GM12878 (cell line): ENCODE data around the gene DPAGT1. TPM values are rescaled to one million over a fixed set of nuclear protein-coding genes. Genes with fewer than 3 reads are reported as not detected.

ENCODE experiments used
- ATAC-seq: fragments of 200-7000 bp; cut with Tn5 transposase; 3 replicates; pipeline ENCODE4 v1.9.1; 2020; ENCODE audit warnings: mild to moderate bottlenecking, moderate library complexity
- BruUV-seq: library from RNA; stranded (reverse); fragments of 400-500 nt; replicated peaks from 2 replicates; lab custom pipeline; 2021; lab: Mats Ljungman, UMichigan
- CTCF ChIA-PET: fragments of 300-600 bp; sonication (Branson Sonifier 250); formaldehyde crosslinking; extraction: SDS; loops from one replicate; lab custom pipeline; 2021; ENCODE audit warnings: inconsistent platforms; lab: Yijun Ruan, JAX
- POLR2A ChIA-PET: fragments of 350-600 bp; formaldehyde crosslinking; extraction: SDS; loops from one replicate; lab custom pipeline; 2021; ENCODE audit warnings: inconsistent platforms; lab: Charles Lee
- RAD21 ChIA-PET: fragments of 300-600 bp; sonication (Branson Sonifier 250); formaldehyde crosslinking; loops from one replicate; lab custom pipeline; 2023; ENCODE audit warnings: antibody characterized with exemption; ENCODE audit not compliant: unreplicated experiment; lab: Charles Lee
- SMC1A ChIA-PET: fragments of 300-600 bp; sonication (Branson Sonifier 250); formaldehyde crosslinking; loops from one replicate; lab custom pipeline; 2023; ENCODE audit not compliant: unreplicated experiment, uncharacterized antibody; lab: Charles Lee
- DNase-seq: peaks from one replicate; pipeline ENCODE4 v3.0.0-alpha.2; 2011; ENCODE audit warnings: low read depth, low spot score
- FAIRE-seq: peaks from 3 replicates; lab custom pipeline; 2011; peaks lifted over from hg19 to GRCh38; lab: Jason Lieb, UNC
- H2AFZ ChIP-seq: 2 replicates; pipeline ENCODE4 v1.6.0; 2011; ENCODE audit warnings: low read depth, low read length, control low read depth; ENCODE audit not compliant: control insufficient read depth
- H3K27ac ChIP-seq: 2 replicates; pipeline ENCODE4 v1.5.1; 2011; ENCODE audit warnings: control low read depth; ENCODE audit not compliant: control insufficient read depth, insufficient read depth
- H3K27me3 ChIP-seq, 2 experiments: replicated peaks in 1 of 2; 2 replicates each; pipeline versions ENCODE4 v1.6.0 to v1.6.1; 2011; ENCODE audit warnings: low read length in 1 of 2; ENCODE audit not compliant: control insufficient read depth in 2 of 2, insufficient read depth in 2 of 2
- H3K36me3 ChIP-seq, 2 experiments: 2 replicates each; pipeline ENCODE4 v1.5.1; 2011; ENCODE audit warnings: low read length in 1 of 2; ENCODE audit not compliant: control insufficient read depth in 2 of 2, insufficient read depth in 2 of 2
- H3K4me1 ChIP-seq: 2 replicates; pipeline ENCODE4 v1.6.1; 2011; ENCODE audit warnings: mild to moderate bottlenecking, low read length, moderate library complexity, mixed read lengths; ENCODE audit not compliant: control insufficient read depth, insufficient read depth
- H3K4me2 ChIP-seq: 2 replicates; pipeline ENCODE4 v1.6.0; 2011; ENCODE audit warnings: control low read depth; ENCODE audit not compliant: control insufficient read depth, insufficient read depth
- H3K4me3 ChIP-seq: fragments of 200-600 bp; sonication (generic); 2 replicates; pipeline ENCODE4 v1.5.1; 2016
- H3K79me2 ChIP-seq: 2 replicates; pipeline ENCODE4 v1.6.0; 2011; ENCODE audit warnings: low read length; ENCODE audit not compliant: control insufficient read depth, insufficient read depth
- H3K9ac ChIP-seq: 2 replicates; pipeline ENCODE4 v1.8.0; 2011; ENCODE audit warnings: low read length, control low read depth, mixed read lengths; ENCODE audit not compliant: control insufficient read depth, insufficient read depth
- H3K9me3 ChIP-seq: replicated peaks from 3 replicates; pipeline ENCODE4 v1.5.1; 2011; ENCODE audit warnings: mild to moderate bottlenecking, low read length; ENCODE audit not compliant: control insufficient read depth, insufficient read depth
- H4K20me1 ChIP-seq: 2 replicates; pipeline ENCODE4 v1.6.0; 2011; ENCODE audit not compliant: control insufficient read depth, insufficient read depth
- BACH1 ChIP-seq: fragments of 450-650 bp; IDR thresholded peaks from 2 replicates; pipeline ENCODE4 v1.6.1; 2017; ENCODE audit warnings: mild to moderate bottlenecking, borderline replicate concordance
- CHD4 ChIP-seq: fragments of 200-600 bp; sonication (generic); IDR thresholded peaks from 2 replicates; pipeline ENCODE4 v1.6.1; 2016; ENCODE audit warnings: mild to moderate bottlenecking
- HDGF ChIP-seq: fragments of 450-650 bp; IDR thresholded peaks from 2 replicates; pipeline ENCODE4 v1.6.1; 2016; ENCODE audit warnings: antibody characterized with exemption
- IKZF2 ChIP-seq, 2 experiments: fragments of 450-650 bp; IDR thresholded peaks; 2 replicates each; pipeline ENCODE4 v1.6.1; 2017; ENCODE audit warnings: mild to moderate bottlenecking in 2 of 2, moderate library complexity in 2 of 2
- KDM1A ChIP-seq: fragments of 200-600 bp; sonication (generic); IDR thresholded peaks from 2 replicates; pipeline ENCODE4 v1.6.1; 2016; ENCODE audit warnings: borderline replicate concordance
- KLF5 ChIP-seq: fragments of 450-650 bp; IDR thresholded peaks from 2 replicates; pipeline ENCODE4 v1.6.1; 2014; ENCODE audit warnings: mild to moderate bottlenecking; ENCODE audit not compliant: partially characterized antibody
- LARP7 ChIP-seq: fragments of 450-650 bp; IDR thresholded peaks from 2 replicates; pipeline ENCODE4 v1.6.1; 2017; ENCODE audit warnings: mild to moderate bottlenecking
- PML ChIP-seq: IDR thresholded peaks from 2 replicates; pipeline ENCODE4 v1.6.1; 2012; ENCODE audit warnings: low read length, inconsistent platforms
- RAD51 ChIP-seq: fragments of 450-650 bp; IDR thresholded peaks from 2 replicates; pipeline ENCODE4 v1.6.1; 2016; ENCODE audit warnings: moderate library complexity, mild to moderate bottlenecking, inconsistent platforms
- RBBP5 ChIP-seq: fragments of 200-600 bp; sonication (generic); conservative IDR thresholded peaks from 2 replicates; pipeline ENCODE4 v1.6.1; 2016
- RCOR1 ChIP-seq: conservative IDR thresholded peaks from 2 replicates; pipeline ENCODE4 v1.6.1; 2012; ENCODE audit warnings: low read depth, low read length, improper control_type of control experiment
- TBL1XR1 ChIP-seq: IDR thresholded peaks from 2 replicates; pipeline ENCODE4 v1.6.1; 2012; ENCODE audit warnings: low read depth, low read length, improper control_type of control experiment
- TCF7 ChIP-seq: IDR thresholded peaks from 2 replicates; pipeline ENCODE4 v1.6.1; 2014; ENCODE audit warnings: antibody characterized with exemption, borderline replicate concordance
- ZNF274 ChIP-seq: IDR thresholded peaks from one replicate; pipeline ENCODE4 v1.8.0; 2011; ENCODE audit not compliant: insufficient read length, insufficient read depth
- WGBS: methylation state at CpG from one replicate; pipeline ENCODE4 v1.1.6; 2016; ENCODE audit warnings: low lambda C conversion rate; ENCODE audit not compliant: insufficient replicate concordance, insufficient coverage; ENCODE audit errors: missing lambda C conversion rate; 5-methylcytosine and 5-hydroxymethylcytosine counted together
- in situ Hi-C: fragments of 300-500 bp; cut with MboI; formaldehyde crosslinking; loops from 9 replicates; pipeline ENCODE4 v1.14.3; 2018; ENCODE audit warnings: mixed read lengths
- intact Hi-C: fragments of 100-400 bp; cut with micrococcal nuclease; formaldehyde crosslinking; loops from one replicate; pipeline ENCODE4 v1.14.2; 2022; ENCODE audit not compliant: unreplicated experiment
- polyA plus RNA-seq, 11 experiments: library from polyadenylated mRNA; depleted of rRNA in 4 of 11; unstranded in 6 of 11; stranded (reverse) in 5 of 11; fragments of >200 nt; fragmentation: Nextera tagmentation in 4 of 11; fragmentation: Illumina TruSeq in 1 of 11; extraction: Ambion mirVana in 4 of 11; extraction: Trizol in 1 of 11; gene quantifications; 1 replicate in 1 of 11; 2 replicates in 10 of 11; pipeline versions ENCODE4 v1.2.1 to v1.2.3, GENCODE V29; 2011 to 2016; ENCODE audit warnings: inconsistent platforms in 2 of 11, missing spikeins in 2 of 11, low read depth in 1 of 11
- total RNA-seq, 4 experiments: library from RNA; depleted of rRNA in 3 of 4; stranded (reverse); fragments of >200 nt in 3 of 4; fragmentation: Illumina TruSeq in 1 of 4; extraction: Trizol in 1 of 4; gene quantifications; 2 replicates each; pipeline versions ENCODE4 v1.2.1 to v1.2.3, GENCODE V29; 2013 to 2021
- TF ChIP-seq, protein P1 (sequence below): IDR thresholded peaks from 2 replicates; pipeline ENCODE4 v1.6.1; 2012; ENCODE audit warnings: low read length, inconsistent platforms
- TF ChIP-seq, protein P2 (sequence below): fragments of 450-650 bp; formaldehyde crosslinking; IDR thresholded peaks from 2 replicates; pipeline ENCODE4 v1.5.0; 2022; ENCODE audit warnings: mild to moderate bottlenecking, missing genetic modification characterization

DPAGT1 gene
- total and polyA plus RNA-seq, 10 of the 15 experiments (the other 5 are each of a cell fraction or from before 2014, with no cell fraction given), result 20.5 to 95.6 (median 54.3) TPM

DNA sequence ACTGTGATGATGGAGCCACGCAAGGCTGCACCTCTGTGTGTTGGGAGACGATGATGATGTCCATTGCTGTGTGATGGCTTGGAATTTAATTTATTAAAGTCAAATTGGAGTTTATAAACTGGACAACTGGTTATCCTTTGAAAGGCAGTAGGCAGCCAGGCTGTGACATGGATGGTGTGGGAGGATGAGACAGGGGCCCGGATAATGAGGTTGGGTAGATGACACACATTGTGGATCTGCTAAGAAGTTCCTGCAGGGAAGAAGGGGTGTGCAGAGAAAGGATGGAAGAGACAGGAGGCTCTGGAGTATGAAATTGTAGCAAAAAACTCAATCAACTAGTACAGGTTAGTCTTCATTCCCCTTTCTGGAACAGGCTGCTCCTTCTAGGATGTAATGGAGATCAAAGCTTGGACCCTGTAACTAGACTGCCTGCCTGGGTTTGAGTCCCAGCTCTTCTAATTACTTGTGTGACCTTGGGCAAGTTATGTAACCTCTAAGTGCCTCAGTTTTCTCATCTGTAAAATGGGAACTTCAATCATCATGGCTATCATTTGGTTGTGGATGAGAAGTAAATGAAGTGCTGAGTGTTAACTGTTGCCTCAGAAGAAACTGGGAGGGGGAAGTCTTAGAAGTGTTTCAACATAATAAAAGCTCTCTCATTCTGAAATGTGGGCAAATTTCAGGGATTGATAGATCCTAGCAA is 15.5 kb upstream of the DPAGT1 start:
- Histone ChIP-seq H3K4me2 (no peak overlapping the region), H3K27me3 (no peaks in the 10 kb centered on the region), H3K27ac (no peak overlapping the region), H3K79me2 (peaks cover 8% of the 10 kb centered on the region), H4K20me1 (no peaks in the 10 kb centered on the region), H3K9me3 (no peaks in the 10 kb centered on the region), H3K4me3 (no peak overlapping the region), H3K4me1 (peaks cover 7% of the 10 kb centered on the region), H3K9ac (no peak overlapping the region), H2AFZ (no peak overlapping the region), H3K36me3 (peaks cover 4 to 11% of the 10 kb centered on the region in 2 experiments)
- TF ChIP-seq BACH1 (no peak), KLF5 (no peak), PML (no peak), ZNF274 (no peak), TBL1XR1 (no peak), RBBP5 (no peak), IKZF2 (IDR thresholded peaks at IDR 0.05) (no peak), TCF7 (no peak), LARP7 (no peak), HDGF (no peak), RAD51 (no peak), RCOR1 (no peak), KDM1A (no peak), CHD4 (no peak)
- TF ChIP-seq, protein P1, sequence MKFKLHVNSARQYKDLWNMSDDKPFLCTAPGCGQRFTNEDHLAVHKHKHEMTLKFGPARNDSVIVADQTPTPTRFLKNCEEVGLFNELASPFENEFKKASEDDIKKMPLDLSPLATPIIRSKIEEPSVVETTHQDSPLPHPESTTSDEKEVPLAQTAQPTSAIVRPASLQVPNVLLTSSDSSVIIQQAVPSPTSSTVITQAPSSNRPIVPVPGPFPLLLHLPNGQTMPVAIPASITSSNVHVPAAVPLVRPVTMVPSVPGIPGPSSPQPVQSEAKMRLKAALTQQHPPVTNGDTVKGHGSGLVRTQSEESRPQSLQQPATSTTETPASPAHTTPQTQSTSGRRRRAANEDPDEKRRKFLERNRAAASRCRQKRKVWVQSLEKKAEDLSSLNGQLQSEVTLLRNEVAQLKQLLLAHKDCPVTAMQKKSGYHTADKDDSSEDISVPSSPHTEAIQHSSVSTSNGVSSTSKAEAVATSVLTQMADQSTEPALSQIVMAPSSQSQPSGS, result no peak
- TF ChIP-seq, protein P2, sequence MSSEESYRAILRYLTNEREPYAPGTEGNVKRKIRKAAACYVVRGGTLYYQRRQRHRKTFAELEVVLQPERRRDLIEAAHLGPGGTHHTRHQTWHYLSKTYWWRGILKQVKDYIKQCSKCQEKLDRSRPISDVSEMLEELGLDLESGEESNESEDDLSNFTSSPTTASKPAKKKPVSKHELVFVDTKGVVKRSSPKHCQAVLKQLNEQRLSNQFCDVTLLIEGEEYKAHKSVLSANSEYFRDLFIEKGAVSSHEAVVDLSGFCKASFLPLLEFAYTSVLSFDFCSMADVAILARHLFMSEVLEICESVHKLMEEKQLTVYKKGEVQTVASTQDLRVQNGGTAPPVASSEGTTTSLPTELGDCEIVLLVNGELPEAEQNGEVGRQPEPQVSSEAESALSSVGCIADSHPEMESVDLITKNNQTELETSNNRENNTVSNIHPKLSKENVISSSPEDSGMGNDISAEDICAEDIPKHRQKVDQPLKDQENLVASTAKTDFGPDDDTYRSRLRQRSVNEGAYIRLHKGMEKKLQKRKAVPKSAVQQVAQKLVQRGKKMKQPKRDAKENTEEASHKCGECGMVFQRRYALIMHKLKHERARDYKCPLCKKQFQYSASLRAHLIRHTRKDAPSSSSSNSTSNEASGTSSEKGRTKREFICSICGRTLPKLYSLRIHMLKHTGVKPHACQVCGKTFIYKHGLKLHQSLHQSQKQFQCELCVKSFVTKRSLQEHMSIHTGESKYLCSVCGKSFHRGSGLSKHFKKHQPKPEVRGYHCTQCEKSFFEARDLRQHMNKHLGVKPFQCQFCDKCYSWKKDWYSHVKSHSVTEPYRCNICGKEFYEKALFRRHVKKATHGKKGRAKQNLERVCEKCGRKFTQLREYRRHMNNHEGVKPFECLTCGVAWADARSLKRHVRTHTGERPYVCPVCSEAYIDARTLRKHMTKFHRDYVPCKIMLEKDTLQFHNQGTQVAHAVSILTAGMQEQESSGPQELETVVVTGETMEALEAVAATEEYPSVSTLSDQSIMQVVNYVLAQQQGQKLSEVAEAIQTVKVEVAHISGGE (CRISPR knock-in tag), result no peak
- RAD21 ChIA-PET, result no interaction called here
- ATAC-seq (no peak), FAIRE-seq (no peak), DNase-seq (no peak)
- no TSS peak for BruUV-seq
- SMC1A ChIA-PET, result interaction anchor here (5.0 kb wide), 1 partner anchor 8 kb away, joined by 32 read pairs; no protein-coding TSS in a partner anchor
- in situ Hi-C loops (no loop called here), intact Hi-C loops (no loop called here)
- POLR2A ChIA-PET, result interaction anchor here (1.8 to 6.9 kb wide), 2 partner anchors 8 to 62 kb away, joined by 4 to 76 read pairs; partner anchors contain the start of gene C2CD2L
- CTCF ChIA-PET, result interaction anchor here (0.9 to 1.3 kb wide), 3 partner anchors 8 to 15 kb away, joined by 3 to 4 read pairs (median 3); partner anchors contain the start of genes C2CD2L and DPAGT1
- 100% methylated on average over 3 of the region's 3 CpGs for WGBS
